ENCODE data around the gene IFT172. TPM values are rescaled to one million over a fixed set of nuclear protein-coding genes. Genes with fewer than 3 reads are reported as not detected.

The IFT172 gene
- total RNA-seq, 4 donors from 2014 or later: 9.7 to 63.1 (median 48.2) TPM

DNA sequence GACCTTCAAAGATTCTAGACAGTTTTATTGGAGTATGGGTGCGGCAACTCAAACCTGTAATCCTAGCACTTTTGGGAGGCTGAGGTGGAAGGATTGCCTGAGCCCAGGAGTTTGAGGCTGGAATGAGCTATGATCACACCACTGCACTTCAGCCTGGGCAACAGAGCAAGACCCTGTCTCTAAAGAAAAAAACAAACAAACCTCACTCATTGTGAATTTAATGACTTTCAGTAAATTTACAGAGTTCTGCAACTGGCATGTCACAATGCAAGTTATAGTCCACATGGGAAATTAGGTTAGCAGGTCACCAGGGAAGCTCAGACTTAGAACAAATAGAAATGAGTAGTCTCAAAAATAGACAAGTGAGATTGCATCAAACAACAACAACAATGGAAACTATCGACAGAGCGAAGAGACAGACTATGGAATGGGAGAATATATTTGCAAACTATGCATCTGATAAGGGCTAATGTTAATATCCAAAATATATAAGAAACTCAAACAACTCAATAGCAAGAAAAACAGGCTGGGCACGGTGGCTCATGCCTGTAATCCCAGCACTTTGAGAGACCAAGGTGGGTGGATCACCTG lies 67.8 kb downstream of the IFT172 start:
- no peaks in the 10 kb centered on the region for H3K4me1 ChIP-seq
- H3K4me3 ChIP-seq: no peak overlapping the region
- no peaks in the 10 kb centered on the region for H3K27me3 ChIP-seq
- no peak for DNase-seq
- TF ChIP-seq, protein P1, sequence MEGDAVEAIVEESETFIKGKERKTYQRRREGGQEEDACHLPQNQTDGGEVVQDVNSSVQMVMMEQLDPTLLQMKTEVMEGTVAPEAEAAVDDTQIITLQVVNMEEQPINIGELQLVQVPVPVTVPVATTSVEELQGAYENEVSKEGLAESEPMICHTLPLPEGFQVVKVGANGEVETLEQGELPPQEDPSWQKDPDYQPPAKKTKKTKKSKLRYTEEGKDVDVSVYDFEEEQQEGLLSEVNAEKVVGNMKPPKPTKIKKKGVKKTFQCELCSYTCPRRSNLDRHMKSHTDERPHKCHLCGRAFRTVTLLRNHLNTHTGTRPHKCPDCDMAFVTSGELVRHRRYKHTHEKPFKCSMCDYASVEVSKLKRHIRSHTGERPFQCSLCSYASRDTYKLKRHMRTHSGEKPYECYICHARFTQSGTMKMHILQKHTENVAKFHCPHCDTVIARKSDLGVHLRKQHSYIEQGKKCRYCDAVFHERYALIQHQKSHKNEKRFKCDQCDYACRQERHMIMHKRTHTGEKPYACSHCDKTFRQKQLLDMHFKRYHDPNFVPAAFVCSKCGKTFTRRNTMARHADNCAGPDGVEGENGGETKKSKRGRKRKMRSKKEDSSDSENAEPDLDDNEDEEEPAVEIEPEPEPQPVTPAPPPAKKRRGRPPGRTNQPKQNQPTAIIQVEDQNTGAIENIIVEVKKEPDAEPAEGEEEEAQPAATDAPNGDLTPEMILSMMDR (IDR thresholded peaks at IDR 0.05): no peak
- no peak for TF ChIP-seq POLR2A (IDR thresholded peaks at IDR 0.05)
- no peaks in the 10 kb centered on the region for H3K36me3 ChIP-seq
- no peaks in the 10 kb centered on the region for H3K9me3 ChIP-seq
- H3K27ac ChIP-seq: no peak overlapping the region
- intact Hi-C loops (cut with DNase I; ENCODE audit: low total_unique reads): no loop called here

DNA sequence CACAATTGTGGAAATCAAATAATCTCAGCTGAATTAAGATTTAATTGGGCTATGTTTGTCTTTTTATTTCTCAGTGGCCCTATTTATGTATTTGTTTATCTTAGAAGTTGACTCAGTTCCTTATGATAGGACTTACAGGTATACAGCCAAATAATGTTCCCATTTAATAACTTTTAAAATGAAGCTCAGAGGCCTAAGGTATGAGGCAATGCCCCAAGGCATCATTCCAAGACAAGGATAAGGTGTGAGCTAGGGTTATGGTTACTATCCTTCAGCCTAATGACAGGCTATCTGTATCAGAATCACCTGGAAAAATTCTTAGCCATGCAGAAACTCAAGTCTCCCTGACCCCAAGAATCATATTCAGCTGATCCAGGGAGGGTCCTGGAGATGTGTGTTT lies 68.5 kb downstream of the IFT172 start:
- H3K9me3 ChIP-seq: no peaks in the 10 kb centered on the region
- no peaks in the 10 kb centered on the region for H3K4me1 ChIP-seq
- intact Hi-C loops (cut with DNase I; ENCODE audit: low total_unique reads): no loop called here
- no peaks in the 10 kb centered on the region for H3K36me3 ChIP-seq
- H3K27me3 ChIP-seq: no peaks in the 10 kb centered on the region
- TF ChIP-seq, protein P1 (IDR thresholded peaks at IDR 0.05): no peak
- no peak for TF ChIP-seq POLR2A (IDR thresholded peaks at IDR 0.05)
- no peak overlapping the region for H3K27ac ChIP-seq
- no peak for DNase-seq
- H3K4me3 ChIP-seq: no peak overlapping the region

DNA sequence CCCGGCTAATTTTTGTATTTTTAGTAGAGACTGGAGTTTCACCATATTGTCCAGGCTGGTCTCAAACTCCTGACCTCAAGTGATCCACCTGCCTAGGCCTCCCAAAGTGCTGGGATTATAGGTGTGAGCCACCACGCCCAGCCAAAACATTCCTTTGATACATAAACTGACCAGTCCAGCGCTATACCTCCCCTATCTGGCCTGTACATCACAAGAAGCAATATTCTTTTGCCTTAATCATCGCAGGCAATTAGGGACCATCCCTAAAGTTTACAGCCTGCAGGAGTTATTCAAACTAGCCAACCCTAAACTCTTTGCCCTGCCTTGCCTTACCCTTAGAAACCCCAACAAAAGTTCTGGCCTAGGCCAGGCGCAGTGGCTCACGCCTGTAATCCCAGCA lies 73.4 kb downstream of the IFT172 start:
- no peak for DNase-seq
- no peaks in the 10 kb centered on the region for H3K27me3 ChIP-seq
- TF ChIP-seq, protein P1 (IDR thresholded peaks at IDR 0.05): no peak
- no peak for TF ChIP-seq POLR2A (IDR thresholded peaks at IDR 0.05)
- no peaks in the 10 kb centered on the region for H3K4me1 ChIP-seq
- H3K27ac ChIP-seq: no peak overlapping the region
- H3K4me3 ChIP-seq: no peak overlapping the region
- intact Hi-C loops (cut with DNase I; ENCODE audit: low total_unique reads): no loop called here
- no peaks in the 10 kb centered on the region for H3K36me3 ChIP-seq
- no peaks in the 10 kb centered on the region for H3K9me3 ChIP-seq

DNA sequence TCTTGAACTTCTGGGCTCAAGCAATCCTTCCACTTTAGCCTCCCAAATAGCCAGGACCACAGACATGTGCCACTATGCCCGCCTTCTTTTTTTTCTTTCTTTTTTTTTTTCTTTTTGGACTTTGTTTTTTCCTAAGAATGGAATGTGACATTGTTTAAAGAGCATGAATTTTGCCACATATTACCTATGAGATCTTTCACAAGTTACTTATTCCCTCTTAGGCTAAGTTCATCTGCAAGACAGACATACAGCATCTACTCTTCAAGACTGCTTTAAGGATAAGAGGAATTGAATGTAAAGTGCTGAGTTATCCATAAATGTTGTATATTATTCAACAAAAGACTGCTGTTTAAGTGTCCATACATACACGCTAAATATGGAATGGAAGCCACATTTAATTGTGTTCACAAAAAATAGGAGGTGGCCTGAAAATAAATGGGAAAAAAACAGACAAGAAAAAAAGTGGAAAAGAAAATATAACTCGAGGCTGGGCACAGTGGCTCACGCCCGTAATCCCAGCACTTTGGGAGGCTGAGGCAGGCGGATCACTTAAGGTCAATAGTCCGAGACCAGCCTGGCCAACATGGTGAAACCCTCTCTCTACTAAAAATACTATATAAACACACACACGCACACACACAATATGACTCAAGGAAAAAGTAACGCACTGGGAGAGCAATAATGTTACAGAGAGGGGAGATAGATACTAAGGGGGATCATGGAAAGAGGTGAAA lies 77.0 kb downstream of the IFT172 start:
- Histone ChIP-seq H3K27me3 (no peaks in the 10 kb centered on the region), H3K4me3 (no peak overlapping the region), H3K27ac (no peak overlapping the region), H3K4me1 (peaks cover 4 to 9% of the 10 kb centered on the region in 2 donors), H3K9me3 (no peaks in the 10 kb centered on the region), H3K36me3 (no peaks in the 10 kb centered on the region)
- intact Hi-C loops (cut with DNase I; ENCODE audit: low total_unique reads): no loop called here
- DNase-seq: no peak
- TF ChIP-seq POLR2A (IDR thresholded peaks at IDR 0.05): no peak
- TF ChIP-seq, protein P1 (IDR thresholded peaks at IDR 0.05): no peak

DNA sequence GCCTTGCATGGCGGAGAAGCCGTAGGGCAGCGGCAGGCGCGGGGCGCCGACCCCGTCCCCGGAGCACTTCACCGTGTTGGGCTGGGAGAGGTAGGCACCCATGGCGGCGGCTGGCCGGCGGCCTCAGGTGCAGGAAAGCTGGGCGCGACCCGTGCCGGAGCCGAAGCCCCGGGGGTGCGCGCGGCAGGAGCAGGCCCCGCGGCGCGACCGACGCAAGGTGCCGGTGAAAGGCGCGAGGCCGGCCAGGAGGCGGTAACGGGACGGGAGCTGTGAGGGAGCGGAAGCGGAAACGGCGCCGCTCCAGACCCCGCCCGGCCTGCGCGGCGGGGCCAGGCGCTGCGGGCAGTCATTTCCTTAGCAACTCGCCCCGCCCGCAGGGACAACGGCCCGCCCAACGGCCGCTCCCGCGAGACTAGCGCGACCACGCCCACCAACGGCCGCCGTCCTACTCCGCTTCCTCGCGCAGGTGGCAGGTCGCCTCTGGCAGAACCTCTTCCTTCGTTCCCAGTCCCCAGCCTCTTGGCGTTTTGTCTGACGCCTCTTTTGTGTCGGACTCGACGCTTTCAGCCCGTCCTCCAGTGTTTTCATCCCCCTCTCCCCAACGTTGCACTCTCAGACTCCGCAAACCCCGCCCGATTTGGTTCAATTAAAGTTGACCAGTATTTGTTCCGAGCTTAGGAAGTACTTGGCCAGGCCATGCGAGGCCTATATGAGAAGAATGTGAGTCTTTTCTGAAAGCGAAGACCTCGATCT lies 80.0 kb downstream of the IFT172 start, which contains the start of gene PPM1G:
Gene PPM1G (minus strand): TSS at position 271 of the 753 bp plus-strand sequence. CDS start 169 bp downstream, at position 102.
- Histone ChIP-seq H3K4me3 (peak within 1 kb of the TSS; percentile 86 to 95), H3K27ac (peak within 1 kb of the TSS; percentile 77 to 83), H3K9me3 (no peaks in the 10 kb centered on the region), H3K36me3 (no peaks in the 10 kb centered on the region), H3K4me1 (peaks cover 6 to 9% of the 10 kb centered on the region in 2 donors), H3K27me3 (no peaks in the 10 kb centered on the region)
- intact Hi-C loops (cut with DNase I; ENCODE audit: low total_unique reads): no loop called here
- TF ChIP-seq, protein P1 (IDR thresholded peaks at IDR 0.05): peak in 1 of 4 experiments; percentile 18
- peak in 1 of 2 donors; percentile 59 for TF ChIP-seq POLR2A (IDR thresholded peaks at IDR 0.05)
- DNase-seq: peak; percentile 91 to 96

Measured in uterus (tissue), 4 donors.